Thymus (tissue), 11 donors: ENCODE data around the gene BDH1. TPM values are rescaled to one million over a fixed set of nuclear protein-coding genes. Genes with fewer than 3 reads are reported as not detected.
"Not testable (repeated sequence)": the region's sequence is repeated elsewhere in the genome, so short reads cannot be mapped to it uniquely, and the experiment has no call there.

ENCODE experiments used
- DNase-seq, 9 donors: peaks; one replicate each; pipeline ENCODE4 v3.0.0-alpha.2; 2013; ENCODE audit warnings: low spot score in 9 of 9, low read depth in 6 of 9, missing footprints in 1 of 9
- H3K27ac ChIP-seq, 2 donors: one replicate each; pipeline ENCODE4 v1.5.1; 2013; ENCODE audit warnings: control low read depth in 1 of 2, low read depth in 1 of 2, low read length in 1 of 2, mild to moderate bottlenecking in 1 of 2, moderate library complexity in 1 of 2
- H3K27me3 ChIP-seq, 2 donors: one replicate each; pipeline ENCODE4 v1.5.1; 2013; ENCODE audit warnings: low read length in 1 of 2; ENCODE audit not compliant: control insufficient read depth in 2 of 2, insufficient read depth in 1 of 2
- H3K36me3 ChIP-seq, 2 donors: one replicate each; pipeline ENCODE4 v1.5.1; 2013; ENCODE audit warnings: low read length in 1 of 2, mild to moderate bottlenecking in 1 of 2, moderate library complexity in 1 of 2; ENCODE audit not compliant: control insufficient read depth in 2 of 2, insufficient read depth in 2 of 2
- H3K4me1 ChIP-seq, 2 donors: one replicate each; pipeline ENCODE4 v1.5.1; 2013; ENCODE audit warnings: low read length in 2 of 2; ENCODE audit not compliant: control insufficient read depth in 2 of 2, insufficient read depth in 2 of 2
- H3K4me3 ChIP-seq, 2 donors: one replicate each; pipeline ENCODE4 v1.5.1; 2013; ENCODE audit warnings: low read length in 2 of 2, control low read depth in 1 of 2, mild to moderate bottlenecking in 1 of 2
- H3K9me3 ChIP-seq, 2 donors: one replicate each; pipeline ENCODE4 v1.5.1; 2013; ENCODE audit warnings: low read length in 1 of 2, mild to moderate bottlenecking in 1 of 2; ENCODE audit not compliant: control insufficient read depth in 2 of 2, insufficient read depth in 1 of 2
- WGBS: extraction: QIAGEN DNeasy Blood & Tissue Kit; methylation state at CpG from one replicate; pipeline ENCODE4 v1.1.7; 2013; 5-methylcytosine and 5-hydroxymethylcytosine counted together
- polyA plus RNA-seq: library from polyadenylated mRNA; stranded (reverse); fragments of 200-250 nt; gene quantifications from one replicate; pipeline ENCODE4 v1.2.3, GENCODE V29; 2013
- total RNA-seq: library from RNA; stranded (reverse); fragments of 120-200 nt; gene quantifications from one replicate; pipeline ENCODE4 v1.2.4, GENCODE V29; 2013
- donor health status: healthy.

Gene BDH1
- total and polyA plus RNA-seq, 2 donors: 13.2 to 25.1 TPM

DNA sequence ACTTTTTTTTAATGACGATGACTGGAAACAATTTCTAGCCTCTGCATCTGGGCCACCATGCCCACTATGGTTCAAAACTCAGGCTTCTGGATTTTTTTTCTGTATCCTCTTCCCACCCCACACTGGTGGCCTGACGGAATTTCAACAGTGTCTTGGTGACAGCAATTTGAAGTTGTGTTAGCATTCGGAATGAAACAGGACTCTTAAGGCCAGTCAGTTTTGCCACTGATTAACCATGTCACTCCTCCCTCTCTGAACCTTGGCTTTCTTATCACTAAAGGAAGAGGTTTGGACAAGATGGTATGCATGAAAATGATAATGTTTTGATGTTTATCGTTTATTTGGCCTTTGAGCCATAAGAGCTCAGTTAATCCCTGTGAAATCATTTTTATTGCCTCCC lies 41.6 kb upstream of the BDH1 start:
- H3K27me3 ChIP-seq: no peaks in the 10 kb centered on the region
- WGBS: 95% methylated on average over 4 of the region's 4 CpGs
- no peak for DNase-seq
- H3K4me3 ChIP-seq: no peak overlapping the region
- no peak overlapping the region for H3K27ac ChIP-seq
- H3K4me1 ChIP-seq: peaks cover 0 to 10% of the 10 kb centered on the region in 2 donors
- no peaks in the 10 kb centered on the region for H3K9me3 ChIP-seq
- H3K36me3 ChIP-seq: no peaks in the 10 kb centered on the region

DNA sequence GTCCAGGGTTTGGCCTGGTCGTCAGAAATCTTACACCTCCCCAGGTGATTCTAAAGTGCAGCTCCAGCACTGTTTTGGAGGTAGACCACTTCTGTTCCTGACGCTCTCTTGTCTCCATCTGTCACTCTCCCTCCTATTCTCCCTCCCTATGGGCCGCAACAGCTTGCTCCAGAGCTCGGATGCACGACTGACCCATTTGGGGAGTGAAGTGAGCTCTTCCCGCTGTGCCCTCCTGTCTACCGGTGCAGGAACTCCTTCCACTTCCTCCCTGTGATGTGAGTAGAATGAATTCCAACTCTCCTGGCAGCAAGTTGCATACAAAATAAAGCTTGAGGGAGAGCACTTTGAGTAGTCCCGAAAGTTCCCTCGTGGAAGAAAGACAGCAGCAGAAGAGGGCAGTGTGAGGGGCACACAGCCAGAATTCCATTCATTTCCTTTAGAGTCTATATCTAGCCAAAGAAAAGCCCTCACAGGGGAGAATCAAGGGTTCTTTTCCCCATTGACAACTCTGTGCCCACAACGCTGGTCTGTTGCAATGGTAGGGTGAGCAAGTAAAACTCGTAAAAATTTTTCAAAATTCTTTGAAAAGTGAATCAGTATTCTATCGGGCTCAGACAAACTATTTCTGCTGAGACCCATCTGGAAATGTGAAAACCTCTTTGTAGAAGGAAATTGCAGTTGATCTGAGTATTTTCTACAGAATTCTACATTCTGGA lies 39.9 kb upstream of the BDH1 start:
- WGBS: 91% methylated on average over 12 of the region's 12 CpGs
- no peak for DNase-seq
- no peaks in the 10 kb centered on the region for H3K27me3 ChIP-seq

DNA sequence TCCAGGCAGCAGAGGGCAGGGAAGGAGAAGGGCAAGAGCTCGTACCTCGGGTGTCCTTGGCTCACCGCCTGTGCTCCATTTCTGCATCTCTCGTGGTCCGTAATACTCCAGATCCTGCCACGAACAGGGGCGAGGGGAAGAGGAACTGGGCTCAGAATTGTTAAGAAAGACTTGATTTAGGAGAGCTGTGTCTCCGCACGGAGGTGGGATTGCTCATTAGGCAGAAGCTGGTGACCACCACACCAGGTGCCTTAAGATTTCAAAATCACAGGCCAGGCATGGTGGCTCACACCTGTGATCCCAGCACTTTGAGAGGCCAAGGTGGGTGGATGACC lies 37.2 kb upstream of the BDH1 start:
- 83% methylated on average over 9 of the region's 9 CpGs for WGBS
- Histone ChIP-seq H3K9me3 (no peaks in the 10 kb centered on the region), H3K4me3 (no peak overlapping the region), H3K4me1 (peaks cover 0 to 6% of the 10 kb centered on the region in 2 donors), H3K27me3 (no peaks in the 10 kb centered on the region), H3K36me3 (no peaks in the 10 kb centered on the region), H3K27ac (no peak overlapping the region)
- DNase-seq: no peak

More for the DNA sequence above, 39.9 kb upstream of the BDH1 start:
- Histone ChIP-seq H3K9me3 (no peaks in the 10 kb centered on the region), H3K27ac (no peak overlapping the region), H3K36me3 (no peaks in the 10 kb centered on the region), H3K4me1 (peaks cover 0 to 10% of the 10 kb centered on the region in 2 donors), H3K4me3 (no peak overlapping the region)

DNA sequence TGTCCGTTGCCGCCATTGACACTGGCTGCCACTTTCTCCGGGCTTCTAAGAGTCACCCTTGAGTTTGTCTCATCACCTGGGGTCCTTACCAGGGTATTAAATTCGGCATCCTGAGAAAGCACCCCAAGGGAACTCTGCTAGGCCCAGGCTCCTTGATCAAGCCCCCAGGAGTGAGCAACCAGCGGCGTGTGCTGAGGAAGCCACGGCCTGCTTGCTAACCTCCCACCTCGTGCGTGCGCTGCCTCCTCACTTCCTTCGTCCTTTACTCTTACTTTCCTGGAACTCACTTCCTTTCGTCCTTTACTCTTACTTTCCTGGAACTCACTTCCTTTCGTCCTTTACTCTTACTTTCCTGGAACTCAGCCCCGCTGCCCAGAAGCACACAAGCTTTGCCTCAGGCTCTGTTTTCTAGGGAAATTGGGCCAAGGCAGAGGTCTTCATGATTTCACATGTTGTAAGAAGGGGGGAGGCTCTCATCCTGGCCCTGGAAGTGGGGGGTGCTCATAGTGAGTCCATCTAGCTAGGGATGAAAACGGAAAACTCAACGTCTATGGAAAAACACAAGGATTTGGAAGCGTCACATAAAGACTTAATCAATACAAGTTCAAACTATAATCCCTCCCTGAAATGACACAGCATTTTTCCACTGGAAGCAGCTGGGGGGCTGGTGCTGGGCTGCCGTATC lies 36.7 kb upstream of the BDH1 start:
- H3K36me3 ChIP-seq: no peaks in the 10 kb centered on the region
- no peak for DNase-seq
- H3K27me3 ChIP-seq: no peaks in the 10 kb centered on the region
- H3K27ac ChIP-seq: no peak overlapping the region
- H3K9me3 ChIP-seq: no peaks in the 10 kb centered on the region
- WGBS: 89% methylated on average over 18 of the region's 18 CpGs
- H3K4me1 ChIP-seq: peaks cover 0 to 6% of the 10 kb centered on the region in 2 donors
- no peak overlapping the region for H3K4me3 ChIP-seq

DNA sequence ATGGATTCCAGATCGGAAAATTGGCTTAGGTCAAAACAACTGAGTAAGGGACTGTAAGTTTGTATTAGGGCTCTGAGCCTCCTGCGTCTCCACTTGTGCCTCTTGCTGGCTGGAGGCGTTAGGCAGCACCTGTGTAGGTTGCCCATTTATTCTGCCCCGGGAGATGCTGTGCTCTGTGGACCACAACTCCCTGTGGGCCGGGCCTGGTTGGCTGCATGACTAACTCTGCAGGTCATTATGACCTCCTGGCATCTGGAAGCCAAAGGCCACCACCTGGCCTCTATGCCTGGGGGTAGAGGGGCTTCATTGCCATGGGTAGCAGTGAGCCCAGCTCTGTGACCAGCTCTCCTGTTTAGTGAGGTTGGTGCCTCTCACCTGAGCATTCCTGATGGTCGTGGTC lies 36.0 kb upstream of the BDH1 start:
- Histone ChIP-seq H3K27ac (no peak overlapping the region), H3K9me3 (no peaks in the 10 kb centered on the region), H3K27me3 (no peaks in the 10 kb centered on the region), H3K36me3 (no peaks in the 10 kb centered on the region), H3K4me3 (no peak overlapping the region), H3K4me1 (peaks cover 0 to 6% of the 10 kb centered on the region in 2 donors)
- 96% methylated on average over 6 of the region's 6 CpGs for WGBS
- no peak for DNase-seq

DNA sequence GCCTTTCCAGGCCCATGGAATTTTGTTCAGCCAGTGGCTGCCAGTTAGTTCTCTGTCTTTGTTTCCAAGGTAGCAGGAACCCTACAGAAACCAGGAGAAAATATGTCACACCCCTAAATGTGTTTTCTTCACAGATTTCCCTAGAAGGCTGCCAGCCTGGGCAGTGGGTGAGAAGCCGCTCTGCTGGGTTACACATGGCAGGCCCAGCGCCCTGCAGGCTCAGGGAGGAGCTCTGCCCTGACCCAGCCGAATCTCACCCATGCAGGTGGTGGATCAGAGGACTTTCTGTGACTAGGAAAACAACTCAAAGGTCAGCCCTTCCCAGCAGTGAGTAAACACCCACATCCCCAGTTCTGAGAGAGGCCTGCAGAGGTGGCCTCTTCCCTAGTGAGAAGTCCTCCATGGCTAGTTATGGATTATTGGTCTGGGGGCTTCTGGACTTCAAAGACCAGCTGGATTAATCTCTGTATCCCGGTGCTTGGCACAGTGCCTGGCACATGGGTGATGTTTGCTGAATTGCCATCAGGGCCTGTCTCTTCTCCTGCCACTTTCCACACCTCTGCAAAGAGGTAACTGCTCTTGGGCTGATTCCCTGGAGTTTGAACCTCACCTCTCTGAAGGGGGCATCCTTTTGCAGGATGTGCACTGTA lies 34.7 kb upstream of the BDH1 start:
- no peak overlapping the region for H3K27ac ChIP-seq

DNA sequence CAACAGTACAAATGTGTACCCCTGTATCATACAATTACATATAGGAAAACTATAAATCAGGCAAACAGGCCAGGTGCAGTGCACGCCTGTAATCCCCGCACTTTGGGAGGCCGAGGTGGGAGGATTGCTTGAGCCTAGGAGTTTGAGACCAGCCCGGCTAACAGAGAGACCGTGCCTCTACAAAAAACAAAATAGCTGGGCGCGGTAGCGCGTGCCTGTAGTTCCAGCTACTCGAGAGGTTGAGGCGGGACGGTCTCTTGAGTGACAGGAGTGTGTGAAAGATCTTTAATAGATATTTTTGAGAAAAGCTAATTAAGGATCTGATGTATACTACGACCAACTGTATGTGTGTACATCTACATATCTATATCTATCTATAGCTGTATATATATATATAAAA lies 33.8 kb upstream of the BDH1 start:
- H3K27me3 ChIP-seq: no peaks in the 10 kb centered on the region
- no peaks in the 10 kb centered on the region for H3K36me3 ChIP-seq
- H3K27ac ChIP-seq: no peak overlapping the region
- H3K9me3 ChIP-seq: no peaks in the 10 kb centered on the region
- DNase-seq: no peak
- H3K4me3 ChIP-seq: no peak overlapping the region
- 94% methylated on average over 13 of the region's 13 CpGs for WGBS
- peaks cover 0 to 6% of the 10 kb centered on the region in 2 donors for H3K4me1 ChIP-seq

More for the DNA sequence above, 34.7 kb upstream of the BDH1 start:
- Histone ChIP-seq H3K36me3 (no peaks in the 10 kb centered on the region), H3K4me3 (no peak overlapping the region), H3K27me3 (no peaks in the 10 kb centered on the region), H3K4me1 (peaks cover 0 to 6% of the 10 kb centered on the region in 2 donors), H3K9me3 (no peaks in the 10 kb centered on the region)
- WGBS: 94% methylated on average over 4 of the region's 4 CpGs
- DNase-seq: no peak

DNA sequence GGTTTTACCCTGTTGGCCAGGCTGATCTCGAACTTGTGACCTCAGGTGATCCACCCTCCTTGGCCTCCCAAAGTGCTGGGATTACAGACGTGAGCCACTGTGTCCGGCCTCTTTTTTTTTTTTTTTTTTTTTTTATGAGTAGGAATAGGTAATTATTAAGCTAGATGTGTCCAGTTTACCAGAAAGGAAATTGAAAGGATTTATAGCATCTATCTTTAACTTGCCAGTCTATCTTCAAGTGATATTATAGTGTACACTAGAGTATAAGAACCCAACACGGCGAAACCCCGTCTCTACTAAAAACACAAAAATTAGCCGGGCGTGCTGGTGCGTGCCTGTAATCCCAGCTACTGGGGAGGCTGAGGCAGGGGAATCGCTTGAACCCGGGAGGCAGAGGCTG lies 31.0 kb upstream of the BDH1 start:
- H3K27me3 ChIP-seq, H3K4me1 ChIP-seq, H3K9me3 ChIP-seq, DNase-seq, H3K4me3 ChIP-seq, H3K36me3 ChIP-seq, H3K27ac ChIP-seq: not testable (repeated sequence)
- WGBS: 95% methylated on average over 11 of the region's 11 CpGs

DNA sequence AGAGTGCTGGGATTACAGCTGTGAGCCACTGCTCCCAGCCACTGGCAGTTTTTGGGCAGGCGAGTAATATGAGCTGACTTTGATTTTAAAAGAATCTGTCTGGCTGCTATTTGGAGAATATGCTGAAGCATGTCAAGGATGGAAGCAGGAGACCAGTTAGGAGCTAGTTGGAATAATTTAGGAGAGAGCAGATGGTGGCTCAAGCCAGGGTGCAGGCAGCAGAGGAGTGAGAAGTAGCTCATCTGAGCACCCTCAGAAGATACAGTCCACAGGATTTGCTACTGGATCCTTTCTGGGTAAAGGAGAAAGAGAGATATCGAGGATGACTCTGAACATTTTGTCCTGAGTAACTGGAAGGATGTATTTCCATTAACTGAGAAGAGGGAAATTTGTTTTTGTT lies 30.4 kb upstream of the BDH1 start:
- DNase-seq: no peak
- Histone ChIP-seq H3K9me3 (no peaks in the 10 kb centered on the region), H3K4me3 (no peak overlapping the region), H3K4me1 (no peaks in the 10 kb centered on the region), H3K27me3 (no peaks in the 10 kb centered on the region), H3K27ac (no peak overlapping the region), H3K36me3 (no peaks in the 10 kb centered on the region)
- 96% methylated on average over 2 of the region's 2 CpGs for WGBS
